SHP77 (cell line): ENCODE measurements around the gene YRDC.

Experiments
- DNase-seq, 2 experiments: peaks; one replicate each; lab custom pipeline; 2025; lab: John Stamatoyannopoulos, UW

Gene YRDC

GRCh38 chr1:37807555-37808368, at the start of gene YRDC, which contains the start of gene C1orf122:
Gene YRDC (minus strand): TSS chr1:37808208. CDS start chr1:37808180, 28 bp downstream.
Gene C1orf122 (plus strand): TSS chr1:37807790. CDS start chr1:37808405, 615 bp downstream.
- DNase-seq = peak; percentile 85 to 94

- DNase-seq = no peak
Measured at GRCh38 chr1:37854406-37854805, 46.4 kb upstream of the YRDC start.

GRCh38 chr1:37853157-37853556, 45.1 kb upstream of the YRDC start:
- no peak for DNase-seq

- DNase-seq = no peak
Measured at GRCh38 chr1:37851782-37852210, 43.8 kb upstream of the YRDC start.

- DNase-seq = no peak
Measured at GRCh38 chr1:37851262-37851661, 43.3 kb upstream of the YRDC start.

GRCh38 chr1:37850352-37850955, 42.4 kb upstream of the YRDC start:
- no peak for DNase-seq

- DNase-seq = no peak
Measured at GRCh38 chr1:37849480-37849879, 41.5 kb upstream of the YRDC start.

- no peak for DNase-seq
Measured at GRCh38 chr1:37846647-37847339, 38.8 kb upstream of the YRDC start.

- DNase-seq = no peak
Measured at GRCh38 chr1:37845786-37846185, 37.8 kb upstream of the YRDC start.

GRCh38 chr1:37845049-37845646, 37.1 kb upstream of the YRDC start:
- no peak for DNase-seq

GRCh38 chr1:37844536-37844935, 36.5 kb upstream of the YRDC start:
- no peak for DNase-seq

GRCh38 chr1:37841652-37842051, 33.6 kb upstream of the YRDC start:
- no peak for DNase-seq

- no peak for DNase-seq
Measured at GRCh38 chr1:37840711-37841110, 32.7 kb upstream of the YRDC start.

- no peak for DNase-seq
Measured at GRCh38 chr1:37839676-37840075, 31.7 kb upstream of the YRDC start.

GRCh38 chr1:37836788-37837187, 28.8 kb upstream of the YRDC start:
- no peak for DNase-seq

GRCh38 chr1:37831809-37832208, 23.8 kb upstream of the YRDC start:
- DNase-seq = no peak

- no peak for DNase-seq
Measured at GRCh38 chr1:37831109-37831508, 23.1 kb upstream of the YRDC start.

GRCh38 chr1:37828410-37829074, 20.5 kb upstream of the YRDC start:
- no peak for DNase-seq

GRCh38 chr1:37825506-37825905, 17.5 kb upstream of the YRDC start:
- no peak for DNase-seq

GRCh38 chr1:37824001-37824400, 16.0 kb upstream of the YRDC start:
- no peak for DNase-seq

- no peak for DNase-seq
Measured at GRCh38 chr1:37822906-37823815, 15.2 kb upstream of the YRDC start.
